Measurements from ENCODE around the gene TRIM28. TPM values are rescaled to one million over a fixed set of nuclear protein-coding genes. Genes with fewer than 3 reads are reported as not detected.

TRIM28 gene
- total and polyA plus RNA-seq, 4 donors = 47.1 to 157 (median 84.2) TPM

DNA sequence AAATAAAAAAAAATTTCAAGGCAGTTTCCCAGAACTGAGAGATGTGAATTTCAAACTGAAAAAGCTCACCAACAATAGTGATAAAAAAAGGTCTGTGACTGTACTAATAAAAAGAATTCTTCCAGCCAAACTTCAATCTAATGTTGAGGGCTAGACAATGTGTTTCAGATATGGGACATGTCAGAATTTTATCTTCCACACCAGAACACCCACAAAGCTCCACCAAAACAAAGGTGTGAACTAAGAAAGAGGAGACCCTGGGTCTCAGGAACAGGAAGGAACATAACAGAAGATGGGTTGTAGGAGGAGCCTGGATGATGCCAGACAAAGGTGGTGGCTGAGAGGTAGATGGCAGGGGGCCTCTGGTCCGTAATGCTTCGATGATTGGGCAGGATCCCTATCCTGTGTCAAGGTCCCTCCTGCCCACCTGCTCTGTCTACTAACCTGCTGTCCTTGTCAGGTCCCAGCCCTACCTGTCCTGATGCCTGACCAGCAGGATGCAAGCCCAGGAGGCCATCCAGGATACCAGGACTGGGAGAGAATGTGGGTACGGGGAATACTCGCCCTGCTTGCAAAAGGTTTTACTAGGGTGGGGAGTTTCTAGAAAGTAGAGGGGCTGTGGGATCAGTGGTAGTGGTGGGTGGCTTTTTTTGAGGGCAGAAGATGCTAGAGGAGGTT, 24.7 kb downstream of the TRIM28 start (continued):
- no peak for TF ChIP-seq GABPA (IDR thresholded peaks at IDR 0.05 in 1 of 2, conservative IDR thresholded peaks at IDR 0.05 in 1 of 2)
- no peak for TF ChIP-seq JUND (IDR thresholded peaks at IDR 0.05)
- TF ChIP-seq HNF4A (conservative IDR thresholded peaks at IDR 0.05) = no peak

DNA sequence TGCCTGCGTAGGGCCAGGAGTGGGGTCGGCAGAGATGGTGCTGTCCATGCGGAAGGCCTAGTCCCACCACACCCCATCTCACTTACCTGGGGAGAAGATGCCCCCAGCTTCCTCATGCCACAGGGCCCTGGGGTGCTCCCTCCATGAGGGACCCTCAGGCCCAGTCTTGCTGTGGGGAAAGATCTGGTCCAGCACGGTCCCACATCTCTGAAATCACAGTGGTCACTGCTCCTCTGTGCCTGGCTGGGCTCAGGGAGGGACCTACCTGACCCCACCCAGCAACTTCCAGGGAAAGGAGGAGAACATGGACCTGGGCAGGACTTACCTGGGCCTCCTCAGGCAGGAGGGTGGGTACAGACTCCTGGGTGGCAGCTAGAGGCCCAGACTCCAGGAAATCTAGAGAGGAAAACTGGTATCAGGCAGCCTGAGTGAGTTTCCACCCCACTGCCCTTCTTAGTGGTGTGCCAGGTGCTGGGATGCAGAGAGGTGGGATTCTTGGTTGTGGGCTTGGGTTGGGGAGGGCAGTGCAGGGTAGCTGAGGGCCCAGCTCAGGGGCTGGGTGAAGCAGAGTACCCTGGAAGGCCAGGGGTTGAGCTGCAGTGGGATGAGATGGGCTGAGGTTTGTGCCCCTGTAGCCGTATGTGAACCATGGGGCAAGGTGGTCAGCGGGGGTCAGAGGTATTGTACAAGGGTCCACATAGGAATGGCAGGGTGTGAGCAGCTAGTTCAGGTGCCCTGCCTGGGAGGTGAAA, 25.5 kb downstream of the TRIM28 start:
- no peaks in the 10 kb centered on the region for H3K9me3 ChIP-seq (ENCODE audit: control insufficient read depth in 4 of 4, low read length in 3 of 4)
- no peak overlapping the region for H3K9ac ChIP-seq (ENCODE audit: low read depth in 1 of 2, low read length in 2 of 2)
- H3K27me3 ChIP-seq (ENCODE audit: control insufficient read depth in 4 of 4, insufficient read depth in 4 of 4, low read length in 3 of 4) = no peaks in the 10 kb centered on the region
- TF ChIP-seq, protein P1, sequence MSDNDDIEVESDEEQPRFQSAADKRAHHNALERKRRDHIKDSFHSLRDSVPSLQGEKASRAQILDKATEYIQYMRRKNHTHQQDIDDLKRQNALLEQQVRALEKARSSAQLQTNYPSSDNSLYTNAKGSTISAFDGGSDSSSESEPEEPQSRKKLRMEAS (IDR thresholded peaks at IDR 0.05) = no peak
- H3K4me3 ChIP-seq (ENCODE audit: low read depth in 1 of 3, low read length in 3 of 3) = no peak overlapping the region
- no peak for DNase-seq (ENCODE audit: low spot score)
- no peak overlapping the region for H3K27ac ChIP-seq (ENCODE audit: low read depth in 1 of 2, low read length in 2 of 2)
- peaks cover 4 to 17% (median 13%) of the 10 kb centered on the region in 4 donors for H3K4me1 ChIP-seq (ENCODE audit: control insufficient read depth in 4 of 4, insufficient read depth in 4 of 4, low read length in 3 of 4)
- peaks cover 2 to 18% (median 7%) of the 10 kb centered on the region in 4 donors for H3K36me3 ChIP-seq (ENCODE audit: control insufficient read depth in 4 of 4, insufficient read depth in 3 of 4, low read depth in 1 of 4, low read length in 3 of 4)
- 96% methylated on average over 6 of the region's 6 CpGs for WGBS

- Histone ChIP-seq H3K9me3 (ENCODE audit: control insufficient read depth in 4 of 4, low read length in 3 of 4) (no peaks in the 10 kb centered on the region), H3K4me3 (ENCODE audit: low read depth in 1 of 3, low read length in 3 of 3) (no peak overlapping the region), H3K27me3 (ENCODE audit: control insufficient read depth in 4 of 4, insufficient read depth in 4 of 4, low read length in 3 of 4) (no peaks in the 10 kb centered on the region), H3K4me1 (ENCODE audit: control insufficient read depth in 4 of 4, insufficient read depth in 4 of 4, low read length in 3 of 4) (peaks cover 4 to 17% (median 13%) of the 10 kb centered on the region in 4 donors), H3K36me3 (ENCODE audit: control insufficient read depth in 4 of 4, insufficient read depth in 3 of 4, low read depth in 1 of 4, low read length in 3 of 4) (peaks cover 2 to 18% (median 7%) of the 10 kb centered on the region in 4 donors), H3K27ac (ENCODE audit: low read depth in 1 of 2, low read length in 2 of 2) (no peak overlapping the region), H3K9ac (ENCODE audit: low read depth in 1 of 2, low read length in 2 of 2) (no peak overlapping the region)
- TF ChIP-seq CTCF (IDR thresholded peaks at IDR 0.05; ENCODE audit: low read depth, low read length, missing input control) (no peak), HNF4A (conservative IDR thresholded peaks at IDR 0.05) (no peak), FOXA2 (IDR thresholded peaks at IDR 0.05) (no peak), EGR1 (IDR thresholded peaks at IDR 0.05; ENCODE audit: low read depth in 2 of 2) (no peak)
- WGBS = 94% methylated on average over 8 of the region's 8 CpGs
- DNase-seq (ENCODE audit: low spot score) = no peak
These were observed 26.2 kb downstream of the TRIM28 start for GRCh38 chr19:58569943-58570670.

GRCh38 chr19:58570770-58571574, 27.1 kb downstream of the TRIM28 start:
- WGBS = 96% methylated on average over 25 of the region's 25 CpGs
- Histone ChIP-seq H3K9me3 (ENCODE audit: control insufficient read depth in 4 of 4, low read length in 3 of 4) (no peaks in the 10 kb centered on the region), H3K27ac (ENCODE audit: low read depth in 1 of 2, low read length in 2 of 2) (no peak overlapping the region), H3K9ac (ENCODE audit: low read depth in 1 of 2, low read length in 2 of 2) (no peak overlapping the region), H3K27me3 (ENCODE audit: control insufficient read depth in 4 of 4, insufficient read depth in 4 of 4, low read length in 3 of 4) (no peaks in the 10 kb centered on the region), H3K4me1 (ENCODE audit: control insufficient read depth in 4 of 4, insufficient read depth in 4 of 4, low read length in 3 of 4) (peaks cover 4 to 23% (median 16%) of the 10 kb centered on the region in 4 donors), H3K36me3 (ENCODE audit: control insufficient read depth in 4 of 4, insufficient read depth in 3 of 4, low read depth in 1 of 4, low read length in 3 of 4) (peaks cover 2 to 18% (median 7%) of the 10 kb centered on the region in 4 donors), H3K4me3 (ENCODE audit: low read depth in 1 of 3, low read length in 3 of 3) (no peak overlapping the region)
- no peak for DNase-seq (ENCODE audit: low spot score)
- no peak for TF ChIP-seq GABPA (IDR thresholded peaks at IDR 0.05 in 1 of 2, conservative IDR thresholded peaks at IDR 0.05 in 1 of 2)
- no peak for TF ChIP-seq RXRA (IDR thresholded peaks at IDR 0.05)
- no peak for TF ChIP-seq HNF4G (IDR thresholded peaks at IDR 0.05)
